Caco-2 (cell line): Measurements from ENCODE around the gene CNTN2. TPM values are rescaled to one million over a fixed set of nuclear protein-coding genes. Genes with fewer than 3 reads are reported as not detected.

ENCODE experiments used
- BruUV-seq: library from RNA; stranded (reverse); fragments of 400-500 nt; replicated peaks from 2 replicates; lab custom pipeline; 2021; lab: Mats Ljungman, UMichigan
- CTCF ChIA-PET: fragments of 300-600 bp; sonication (Branson Sonifier 250); formaldehyde crosslinking; loops from one replicate; lab custom pipeline; 2022; ENCODE audit warnings: antibody characterized with exemption; lab: Charles Lee
- POLR2A ChIA-PET: fragments of 300-600 bp; sonication (Branson Sonifier 250); formaldehyde crosslinking; loops from one replicate; lab custom pipeline; 2022; ENCODE audit warnings: antibody characterized with exemption; lab: Charles Lee
- DNase-seq, 2 experiments: peaks; one replicate each; pipeline versions ENCODE4 v3.0.0 to v3.0.0-alpha.2; 2020 to 2022
- H3K27me3 ChIP-seq: replicated peaks from 2 replicates; pipeline ENCODE4 v1.6.0; 2011; ENCODE audit warnings: low read length; ENCODE audit not compliant: control insufficient read depth, insufficient read depth
- H3K36me3 ChIP-seq: 2 replicates; pipeline ENCODE4 v1.5.1; 2011; ENCODE audit warnings: low read length; ENCODE audit not compliant: control insufficient read depth, insufficient read depth
- H3K4me1 ChIP-seq: fragments of 250-450 bp; sonication (Bioruptor Pico); 2 replicates; pipeline ENCODE4 v1.5.1; 2020; ENCODE audit warnings: mild to moderate bottlenecking
- H3K4me3 ChIP-seq: 2 replicates; pipeline ENCODE4 v1.5.1; 2011; ENCODE audit warnings: low read depth, mild to moderate bottlenecking, control low read depth, low read length
- H3K9me3 ChIP-seq: fragments of 250-450 bp; sonication (Bioruptor Pico); 2 replicates; pipeline ENCODE4 v1.5.1; 2020; ENCODE audit warnings: mild to moderate bottlenecking, moderate library complexity
- H3K27ac Mint-ChIP-seq: one replicate; pipeline ENCODE4 v1.8.0; 2022; ENCODE audit warnings: mixed read lengths; ENCODE audit not compliant: unreplicated experiment
- H3K27me3 Mint-ChIP-seq: one replicate; pipeline ENCODE4 v1.8.0; 2022; ENCODE audit warnings: mixed read lengths; ENCODE audit not compliant: insufficient read depth, unreplicated experiment
- H3K36me3 Mint-ChIP-seq: one replicate; pipeline ENCODE4 v1.8.0; 2022; ENCODE audit warnings: mild to moderate bottlenecking, mixed read lengths; ENCODE audit not compliant: insufficient read depth, unreplicated experiment
- H3K4me1 Mint-ChIP-seq: one replicate; pipeline ENCODE4 v1.8.0; 2022; ENCODE audit warnings: low read depth, mixed read lengths; ENCODE audit not compliant: unreplicated experiment
- H3K4me3 Mint-ChIP-seq: one replicate; pipeline ENCODE4 v1.8.0; 2022; ENCODE audit warnings: mild to moderate bottlenecking, moderate library complexity, mixed read lengths; ENCODE audit not compliant: unreplicated experiment
- H3K9me3 Mint-ChIP-seq: one replicate; pipeline ENCODE4 v1.8.0; 2022; ENCODE audit warnings: mixed read lengths; ENCODE audit not compliant: unreplicated experiment
- intact Hi-C: fragments of 100-400 bp; cut with micrococcal nuclease; formaldehyde crosslinking; loops from one replicate; pipeline ENCODE4 v1.10.0; 2022; ENCODE audit not compliant: unreplicated experiment
- total RNA-seq: library from RNA; stranded (reverse); gene quantifications from 2 replicates; pipeline ENCODE4 v1.2.3, GENCODE V29; 2022
- TF ChIP-seq, protein P1 (sequence below), 2 experiments: fragments of 200-600 bp in 1 of 2; IDR thresholded peaks; 1 replicate in 1 of 2; 2 replicates in 1 of 2; pipeline versions ENCODE4 v1.5.1 to v1.8.0; 2011 to 2022; ENCODE audit warnings: antibody characterized with exemption in 1 of 2, control low read depth in 1 of 2, inconsistent platforms in 1 of 2, low read depth in 1 of 2, low read length in 1 of 2, mild to moderate bottlenecking in 1 of 2, moderate library complexity in 1 of 2; ENCODE audit not compliant: insufficient read depth in 1 of 2, severe bottlenecking in 1 of 2, unreplicated experiment in 1 of 2

CNTN2 gene
- total RNA-seq, 1 experiment from 2014 or later: not detected

DNA sequence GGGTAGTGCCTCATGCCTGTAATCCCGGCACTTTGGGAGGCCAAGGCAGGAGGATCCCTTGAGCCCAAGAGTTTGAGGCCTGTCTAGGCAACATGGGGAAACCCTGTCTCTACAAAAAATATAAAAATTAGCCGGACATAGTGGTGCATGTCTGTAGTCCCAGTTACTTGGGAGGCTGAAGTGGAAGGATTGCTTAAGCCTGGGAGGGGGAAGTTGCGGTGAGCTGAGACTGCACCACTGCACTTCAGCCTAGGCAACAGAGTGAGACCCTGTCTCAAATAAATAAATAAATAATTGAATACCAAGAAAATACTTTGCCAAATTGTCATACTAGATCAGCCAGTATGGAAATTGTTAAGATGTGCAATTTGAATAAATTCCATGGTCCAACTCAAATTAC, 84.6 kb downstream of the CNTN2 start:
- H3K27me3 ChIP-seq: no peaks in the 10 kb centered on the region
- POLR2A ChIA-PET: no interaction called here

More for the DNA sequence above, 84.6 kb downstream of the CNTN2 start:
- Mint-ChIP-seq H3K27me3 (no peaks in the 10 kb centered on the region), H3K36me3 (no peaks in the 10 kb centered on the region), H3K9me3 (no peaks in the 10 kb centered on the region), H3K4me1 (no peaks in the 10 kb centered on the region), H3K4me3 (no peak overlapping the region), H3K27ac (no peak overlapping the region)
- no peaks in the 10 kb centered on the region for H3K4me1 ChIP-seq
- no TSS peak for BruUV-seq
- TF ChIP-seq, protein P1, sequence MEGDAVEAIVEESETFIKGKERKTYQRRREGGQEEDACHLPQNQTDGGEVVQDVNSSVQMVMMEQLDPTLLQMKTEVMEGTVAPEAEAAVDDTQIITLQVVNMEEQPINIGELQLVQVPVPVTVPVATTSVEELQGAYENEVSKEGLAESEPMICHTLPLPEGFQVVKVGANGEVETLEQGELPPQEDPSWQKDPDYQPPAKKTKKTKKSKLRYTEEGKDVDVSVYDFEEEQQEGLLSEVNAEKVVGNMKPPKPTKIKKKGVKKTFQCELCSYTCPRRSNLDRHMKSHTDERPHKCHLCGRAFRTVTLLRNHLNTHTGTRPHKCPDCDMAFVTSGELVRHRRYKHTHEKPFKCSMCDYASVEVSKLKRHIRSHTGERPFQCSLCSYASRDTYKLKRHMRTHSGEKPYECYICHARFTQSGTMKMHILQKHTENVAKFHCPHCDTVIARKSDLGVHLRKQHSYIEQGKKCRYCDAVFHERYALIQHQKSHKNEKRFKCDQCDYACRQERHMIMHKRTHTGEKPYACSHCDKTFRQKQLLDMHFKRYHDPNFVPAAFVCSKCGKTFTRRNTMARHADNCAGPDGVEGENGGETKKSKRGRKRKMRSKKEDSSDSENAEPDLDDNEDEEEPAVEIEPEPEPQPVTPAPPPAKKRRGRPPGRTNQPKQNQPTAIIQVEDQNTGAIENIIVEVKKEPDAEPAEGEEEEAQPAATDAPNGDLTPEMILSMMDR (IDR thresholded peaks at IDR 0.05; ENCODE audit: insufficient read depth in 1 of 2, low read depth in 1 of 2, low read length in 1 of 2, severe bottlenecking in 1 of 2, unreplicated experiment in 1 of 2): no peak
- no peaks in the 10 kb centered on the region for H3K36me3 ChIP-seq
- no peak for DNase-seq
- intact Hi-C loops: no loop called here
- no peak overlapping the region for H3K4me3 ChIP-seq
- CTCF ChIA-PET: no interaction called here
- no peaks in the 10 kb centered on the region for H3K9me3 ChIP-seq

Other genes with a start within 250 kb of the CNTN2 start
- 1.3 and 1.6 TPM in 2 replicates for gene NFASC, start 172.3 kb upstream of the CNTN2 start, total RNA-seq
- 3.3 and 4.3 TPM in 2 replicates for gene TMEM81, start 41.2 kb downstream of the CNTN2 start, total RNA-seq
- 17.9 and 19.0 TPM in 2 replicates for gene RBBP5, start 78.8 kb downstream of the CNTN2 start, total RNA-seq
- 6.2 and 6.3 TPM in 2 replicates for gene DSTYK, start 168.5 kb downstream of the CNTN2 start, total RNA-seq
- 0.60 and 0.91 TPM in 2 replicates for gene TMCC2, start 184.7 kb downstream of the CNTN2 start, total RNA-seq